Eye (tissue), 1 donor: Measurements from ENCODE around the gene PLXDC1.

ENCODE experiments used
- DNase-seq: peaks from one replicate; pipeline ENCODE4 v3.0.0-alpha.2; 2015

Gene PLXDC1

DNA sequence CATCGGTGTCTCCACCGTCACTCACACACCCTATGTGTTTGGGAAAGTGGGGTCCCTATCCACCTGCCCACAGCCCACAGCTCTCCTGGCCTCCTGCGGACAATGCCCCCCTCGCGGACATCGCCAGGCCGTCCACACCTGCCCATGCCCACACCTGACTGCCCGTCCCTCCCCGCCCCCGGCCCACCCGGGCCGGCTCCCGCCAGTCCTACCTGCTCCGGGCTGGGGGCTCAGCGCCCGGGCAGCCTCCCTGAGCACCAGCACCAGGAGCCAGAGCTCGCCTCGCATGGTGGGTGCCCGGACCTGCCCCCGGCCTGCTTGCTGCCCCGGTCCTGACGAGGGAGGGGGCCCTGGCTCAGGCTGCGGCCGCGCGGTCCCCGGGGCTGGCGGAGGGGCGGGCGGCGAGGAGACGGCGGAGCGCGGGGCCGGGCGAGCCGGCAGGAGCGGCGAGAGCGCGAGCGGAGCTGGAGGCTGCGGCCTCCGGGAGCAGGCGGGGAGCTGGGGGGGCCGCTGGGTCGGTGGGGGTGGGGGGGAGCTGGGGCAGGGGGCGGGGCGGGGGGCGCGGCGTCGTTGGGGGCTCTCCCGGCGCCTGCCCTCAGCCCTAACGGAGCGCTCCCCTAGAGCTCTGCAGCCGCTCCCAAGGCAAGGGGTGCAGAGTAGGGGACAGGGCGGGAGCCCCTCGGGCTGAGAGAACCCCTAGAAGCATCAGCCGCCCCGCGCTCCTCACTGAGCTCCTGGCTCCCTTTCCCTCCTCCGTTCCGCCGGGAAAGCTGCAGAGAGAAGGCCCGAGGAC lies at the start of gene PLXDC1:
TSS of gene PLXDC1 (minus strand) at position 488 of the 793 bp plus-strand sequence. CDS start at position 288, 200 bp downstream.
- peak; percentile 43 for DNase-seq

DNA sequence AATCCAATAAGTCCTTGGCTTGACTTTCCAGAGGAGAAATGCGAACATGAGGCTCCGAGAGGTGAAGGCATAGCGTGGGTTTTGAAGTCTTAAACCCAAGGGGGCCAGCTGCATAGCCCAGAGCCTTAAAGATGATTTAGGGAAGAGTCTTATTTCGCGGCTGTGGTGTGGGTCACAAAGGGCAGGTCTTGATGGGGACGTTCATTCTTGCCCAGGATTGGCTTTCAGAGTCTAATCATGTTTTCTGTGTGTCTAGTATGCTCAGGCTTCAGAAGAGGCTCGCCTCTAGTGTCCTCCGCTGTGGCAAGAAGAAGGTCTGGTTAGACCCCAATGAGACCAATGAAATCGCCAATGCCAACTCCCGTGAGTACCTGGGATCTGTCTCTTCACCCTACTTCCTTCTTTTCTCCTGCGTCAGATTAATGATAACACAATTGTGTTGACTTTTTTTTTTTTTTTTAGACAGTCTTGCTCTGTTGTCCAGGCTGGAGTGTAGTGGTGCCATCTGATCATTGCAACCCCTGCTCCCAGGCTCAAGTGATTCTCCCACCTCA lies 49.6 kb upstream of the PLXDC1 start:
- DNase-seq: no peak

DNA sequence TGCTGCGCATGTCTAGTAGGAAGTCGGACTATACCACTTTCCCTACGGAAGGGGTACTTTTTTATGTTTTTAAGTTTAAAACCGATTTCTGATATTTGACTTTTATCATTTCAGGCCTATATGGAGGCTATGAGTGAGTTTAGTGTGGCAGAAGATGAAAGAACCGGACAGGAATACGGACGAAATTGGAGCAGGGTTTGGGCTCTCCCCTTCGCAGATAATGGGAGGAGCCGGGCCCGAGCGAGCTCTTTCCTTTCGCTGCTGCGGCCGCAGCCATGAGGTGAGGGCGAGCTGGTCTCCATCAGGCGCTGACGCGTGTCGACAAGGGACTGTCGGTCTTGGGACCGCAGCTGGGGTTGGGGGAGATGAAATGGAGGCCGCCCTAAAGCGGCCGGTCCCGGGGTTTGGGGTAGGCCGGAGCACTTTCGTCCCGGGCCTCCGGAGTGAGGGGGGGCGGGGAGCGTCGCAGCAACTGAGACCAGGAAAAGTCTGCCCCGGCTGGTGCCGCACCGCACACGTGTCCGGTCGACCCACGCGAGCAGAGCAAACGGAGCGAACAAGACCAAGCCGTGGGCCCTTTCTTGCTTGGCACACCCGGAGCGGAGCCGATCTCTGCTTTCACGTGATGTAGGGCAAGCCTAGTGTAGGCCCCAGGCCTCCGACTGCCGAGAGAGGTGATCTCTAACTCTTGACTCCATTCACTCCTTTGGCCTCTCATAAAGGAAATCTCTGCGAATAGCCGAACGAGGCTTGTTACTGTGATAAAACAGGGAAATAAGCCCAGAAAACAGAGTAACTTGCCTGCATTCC lies 48.8 kb upstream of the PLXDC1 start, which contains the start of gene RPL19:
TSS of gene RPL19 (plus strand) at position 214 of the 810 bp plus-strand sequence. CDS start at position 276, 62 bp downstream.
- DNase-seq: peak; percentile 97

DNA sequence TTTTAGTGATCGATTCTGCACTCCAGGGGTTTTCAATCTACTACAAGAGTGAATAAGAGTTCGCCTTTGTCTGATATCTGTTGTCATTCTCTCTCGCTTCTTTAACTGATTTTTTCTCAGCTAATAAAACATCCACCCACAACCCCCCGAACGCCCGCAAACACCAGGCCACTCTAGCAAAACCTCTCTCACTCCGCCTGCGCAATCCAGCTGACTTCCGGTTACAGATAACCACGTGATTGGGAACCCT lies 48.3 kb upstream of the PLXDC1 start:
- no peak for DNase-seq

DNA sequence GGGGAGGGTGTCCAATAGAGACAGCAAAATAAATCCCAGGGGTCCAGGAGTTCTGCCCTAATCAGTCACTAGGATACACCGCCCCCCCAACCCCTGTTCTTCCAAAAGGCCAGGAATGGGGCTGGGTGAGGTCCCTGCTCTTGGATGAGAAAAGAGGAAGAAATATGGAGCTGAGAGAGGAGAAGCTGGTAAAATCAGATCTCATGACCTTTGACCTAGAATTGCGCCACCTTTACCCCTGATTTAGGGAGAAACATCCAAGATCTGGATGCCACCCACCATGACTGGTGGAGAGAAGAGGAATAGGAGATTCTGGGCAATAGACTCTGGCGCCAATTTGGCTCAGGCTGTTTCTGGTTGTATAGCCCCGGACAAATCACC lies 46.7 kb upstream of the PLXDC1 start:
- no peak for DNase-seq

DNA sequence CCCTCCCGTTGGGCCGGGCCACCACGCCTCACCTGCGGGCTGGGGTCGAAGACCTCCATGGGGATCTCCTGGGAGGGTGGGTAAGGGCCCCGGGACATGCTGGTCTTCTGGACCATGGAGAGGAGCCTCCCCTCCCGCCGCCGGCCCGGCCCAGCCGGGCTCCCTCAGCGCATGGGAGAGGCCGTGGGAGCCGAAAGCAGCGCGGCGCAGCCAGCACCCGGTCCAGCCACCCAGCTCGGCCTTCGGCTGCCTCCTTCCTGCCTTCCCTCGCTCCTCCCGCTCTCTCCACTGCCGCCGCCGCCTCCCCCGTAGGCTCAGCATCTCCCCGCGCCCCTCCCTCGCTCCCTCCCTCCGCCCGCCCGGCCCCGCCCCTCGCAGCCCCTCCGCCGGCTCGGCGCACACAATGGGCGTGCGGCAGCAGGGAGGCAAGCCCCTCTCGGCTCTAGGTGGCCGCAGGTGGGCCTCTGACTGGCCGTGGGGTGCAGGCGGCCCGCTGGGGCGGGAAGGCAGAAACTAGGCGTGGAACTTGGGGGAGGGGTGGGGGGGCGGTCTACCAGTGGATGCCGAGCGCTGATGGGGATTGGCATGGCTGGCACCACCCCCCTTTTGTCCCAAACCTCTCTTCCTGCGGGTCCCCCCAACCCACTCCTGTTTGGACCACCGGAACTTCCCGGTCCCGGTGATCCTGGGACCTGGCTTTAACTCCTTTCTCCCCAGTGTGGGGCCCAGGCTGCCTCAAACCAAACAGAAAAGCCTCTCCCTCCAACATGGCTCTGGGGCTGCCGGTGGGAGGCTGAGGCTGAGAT lies 46.1 kb upstream of the PLXDC1 start, which contains the start of gene CACNB1:
TSS of gene CACNB1 (minus strand) at position 290 of the 806 bp plus-strand sequence. CDS start at position 116, 174 bp downstream.
- DNase-seq: peak; percentile 93

DNA sequence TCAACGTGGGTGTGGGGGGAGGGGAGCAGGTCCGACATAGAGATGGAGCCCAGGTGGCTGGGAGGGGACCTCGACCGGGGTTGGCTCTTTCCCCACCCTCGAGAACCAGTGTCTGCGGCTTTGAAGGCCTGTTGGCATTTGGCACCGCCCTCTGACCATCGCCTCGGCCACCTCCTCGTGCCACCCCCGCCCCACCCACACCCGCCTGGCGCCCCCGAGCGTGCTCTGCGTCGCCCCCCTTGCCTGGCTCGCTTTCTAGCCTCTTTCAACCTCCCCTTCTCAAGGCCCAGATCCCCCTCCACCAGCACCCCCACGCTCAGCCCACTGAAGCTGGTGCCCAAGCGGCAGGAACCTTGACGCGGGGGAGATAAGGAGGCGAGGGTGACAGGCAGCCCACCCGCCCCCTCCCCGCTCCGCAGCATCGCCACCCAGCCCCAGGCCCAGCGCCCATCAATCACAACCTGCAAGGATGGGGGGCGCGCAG lies 45.4 kb upstream of the PLXDC1 start:
- no peak for DNase-seq

DNA sequence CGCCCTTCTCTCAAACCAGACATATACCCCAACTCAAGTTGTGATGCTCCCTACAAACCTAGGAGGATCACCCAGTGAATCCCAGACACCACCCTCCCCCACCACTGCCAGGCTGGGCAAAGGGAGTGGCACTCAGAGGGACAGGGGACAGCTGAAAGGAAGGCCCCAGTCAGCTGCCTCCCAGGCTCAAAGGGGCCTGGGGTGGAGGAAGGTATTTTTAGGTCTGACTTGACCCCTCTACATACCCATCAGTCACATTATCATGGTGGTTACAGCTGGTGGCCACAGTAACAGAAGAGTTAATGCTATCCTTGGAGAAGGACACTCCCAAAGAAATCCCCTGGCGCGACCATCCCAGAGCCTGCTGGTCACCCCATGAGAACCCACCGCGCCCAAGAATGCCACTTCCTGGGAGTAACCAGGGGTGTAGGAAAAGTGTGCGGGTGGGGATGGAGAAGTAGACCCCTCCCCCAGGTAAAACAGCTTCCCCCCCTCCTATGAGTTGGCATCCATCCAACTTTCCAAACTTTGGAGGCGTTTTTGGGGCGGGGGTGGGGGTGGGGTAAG lies 44.9 kb upstream of the PLXDC1 start:
- no peak for DNase-seq

DNA sequence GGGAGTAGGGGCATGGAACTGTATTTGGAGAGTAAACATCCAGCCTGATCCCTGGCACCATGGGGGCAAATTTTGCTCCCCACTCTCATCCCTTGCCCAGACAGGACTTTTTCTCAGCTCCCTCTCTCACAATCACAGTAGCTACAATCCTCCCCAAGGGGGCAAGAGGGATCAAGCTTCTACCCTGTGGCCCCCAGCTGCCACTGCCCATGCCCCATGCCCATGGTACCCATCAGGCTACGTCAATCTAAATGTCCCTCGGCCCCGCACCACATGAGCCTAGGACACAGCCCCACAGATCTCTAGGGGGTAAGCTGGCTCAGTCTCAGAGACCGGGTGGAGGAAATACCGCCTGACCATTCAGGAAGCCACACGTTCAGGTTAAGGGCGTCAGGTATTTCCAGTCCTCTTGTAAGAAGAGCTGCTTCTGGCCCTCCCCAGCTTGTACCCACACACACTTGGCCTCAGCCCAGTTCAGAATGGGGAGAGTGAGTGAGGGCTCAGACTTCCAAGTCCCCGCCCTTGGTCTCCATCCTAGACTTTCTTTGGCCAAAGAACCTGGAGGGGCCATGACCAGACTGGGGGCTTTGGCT lies 44.2 kb upstream of the PLXDC1 start:
- DNase-seq: no peak

DNA sequence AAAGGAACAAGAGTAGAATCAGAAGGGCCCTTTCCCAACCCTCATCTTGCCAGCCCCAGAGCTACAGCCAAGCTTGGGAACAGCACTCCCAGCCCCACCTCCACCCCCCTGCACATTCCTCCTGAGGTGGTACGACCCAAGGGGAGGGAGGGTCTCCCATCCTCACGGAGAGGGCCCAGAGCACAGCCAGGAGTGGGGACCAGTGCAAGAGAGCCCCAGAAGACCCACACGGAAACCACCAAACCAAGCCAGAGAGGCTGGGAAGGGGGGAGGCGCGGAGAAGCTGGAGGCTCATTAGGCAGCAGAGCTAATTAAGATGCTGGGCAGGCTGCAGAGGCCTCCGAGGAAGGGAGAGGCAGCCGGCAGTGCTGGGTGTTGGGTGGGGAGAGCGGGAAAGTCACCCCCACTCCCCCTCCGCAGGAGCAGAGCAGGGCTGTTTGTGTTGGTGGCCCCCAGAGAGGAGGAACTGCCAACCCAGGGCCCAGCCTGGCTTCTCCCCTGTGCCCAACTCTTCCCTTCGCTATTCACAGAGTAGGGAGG lies 43.6 kb upstream of the PLXDC1 start:
- no peak for DNase-seq

DNA sequence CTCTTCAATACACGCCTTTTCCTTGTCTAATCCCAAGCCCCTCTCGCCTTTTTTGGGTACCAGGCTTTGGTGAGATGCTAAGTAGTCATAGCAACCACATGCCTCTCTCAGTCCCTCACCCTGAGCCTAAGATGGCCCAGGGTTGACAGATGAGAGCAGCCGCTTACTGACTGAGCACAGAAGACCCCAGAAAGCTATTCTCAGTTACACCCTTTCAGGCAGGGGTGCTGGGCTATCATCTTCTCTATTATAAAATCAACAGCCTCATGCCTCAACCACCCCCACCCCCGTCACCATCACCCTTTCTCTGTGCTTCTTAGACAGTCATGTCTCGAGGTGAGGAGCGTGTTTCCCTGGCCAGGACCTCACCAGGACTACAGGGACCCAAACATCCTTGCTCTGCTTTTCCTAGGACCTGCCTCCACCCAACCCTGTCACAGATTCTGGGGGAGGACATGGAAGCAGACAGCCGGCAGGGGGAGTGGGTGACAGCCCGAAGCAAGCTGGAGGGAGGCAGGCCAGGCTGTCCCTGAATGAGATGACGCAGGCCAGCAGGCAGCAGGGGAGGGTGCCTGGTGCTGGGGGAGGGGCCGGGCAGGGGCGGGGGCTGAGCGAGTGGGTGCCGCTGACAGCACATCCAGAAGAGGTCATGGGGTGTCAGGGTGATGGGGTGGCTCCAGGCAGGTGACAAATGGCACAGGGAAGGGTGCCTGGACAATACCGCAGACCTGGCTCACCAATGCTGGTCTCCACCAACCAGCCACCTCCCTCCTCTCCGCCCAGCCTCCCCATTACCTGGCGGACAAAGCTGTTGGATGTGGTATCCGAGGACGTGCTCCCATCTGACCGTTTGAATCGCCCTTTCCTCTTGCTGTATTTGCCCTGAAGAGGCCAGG lies 42.9 kb upstream of the PLXDC1 start:
- DNase-seq: peak; percentile 53

DNA sequence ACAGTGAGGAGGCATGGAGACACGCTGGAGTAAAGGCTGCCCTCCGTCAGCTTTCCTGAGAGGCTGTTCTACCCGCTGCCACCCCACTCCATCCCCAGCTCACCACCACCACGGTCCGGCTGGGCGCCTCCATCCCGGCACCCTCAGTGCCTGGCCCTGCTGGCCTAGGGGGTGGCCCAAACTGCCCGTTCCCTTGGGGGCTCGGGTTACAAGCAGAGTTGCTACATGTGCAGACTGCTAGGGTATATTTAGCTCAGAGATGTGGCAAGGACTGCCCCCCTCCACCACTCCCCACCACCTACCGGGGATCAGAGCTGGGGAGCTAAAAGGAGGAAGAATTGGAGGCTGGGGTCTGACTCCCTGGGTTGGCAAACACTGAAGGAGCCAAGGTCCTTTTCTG lies 41.9 kb upstream of the PLXDC1 start:
- DNase-seq: no peak

DNA sequence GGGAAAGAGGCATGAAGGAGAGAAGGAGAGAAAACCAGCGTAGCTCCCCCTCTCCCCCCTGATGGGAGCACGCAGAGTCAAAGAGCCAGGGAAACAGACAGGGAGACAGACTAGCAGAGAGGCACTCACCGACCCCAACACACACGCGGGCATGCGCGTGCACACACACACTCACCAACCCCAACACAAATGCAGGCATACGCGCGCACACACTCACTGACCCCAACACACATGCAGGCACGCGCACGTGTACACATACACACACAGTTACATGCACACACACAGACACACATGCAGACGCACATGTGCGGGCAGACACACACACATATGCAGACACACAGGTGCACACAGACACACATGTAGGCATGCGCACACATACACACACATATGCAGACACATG lies 41.5 kb upstream of the PLXDC1 start:
- no peak for DNase-seq

DNA sequence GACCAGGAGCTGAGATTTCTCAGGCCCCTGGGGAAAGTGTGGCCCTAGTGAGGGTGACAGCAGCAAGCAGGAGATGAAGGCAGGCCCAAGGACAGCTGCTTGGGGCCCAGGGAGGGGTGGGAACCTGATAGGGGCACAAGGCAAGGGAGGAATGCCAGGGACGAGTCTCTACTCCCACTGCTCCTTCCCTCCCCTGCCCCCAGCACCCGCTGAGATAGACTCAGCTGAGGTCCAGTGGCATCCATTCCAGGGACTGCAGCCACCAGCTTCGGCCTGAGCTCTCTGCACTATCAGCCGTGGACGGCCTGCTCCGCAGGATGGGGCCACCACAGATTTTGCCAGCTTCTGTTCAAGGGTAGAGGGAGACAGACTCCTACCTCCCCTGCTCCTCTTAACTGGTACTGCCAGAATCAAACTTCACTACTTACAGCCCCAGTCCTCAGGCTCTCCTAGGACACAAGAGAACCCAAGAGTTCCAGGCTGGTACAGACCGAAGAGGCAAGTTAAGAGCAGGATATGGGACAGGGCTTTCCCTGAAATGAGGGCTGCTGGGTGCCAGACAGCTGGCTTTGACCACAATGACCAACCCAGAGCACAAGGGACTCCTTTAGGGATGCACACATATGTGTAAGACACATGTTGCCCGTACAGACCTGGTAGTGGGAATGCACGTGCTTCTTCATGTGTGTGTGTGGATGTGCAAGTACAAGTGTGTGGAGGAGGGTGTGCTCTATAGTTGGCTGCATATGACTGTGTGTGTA lies 40.5 kb upstream of the PLXDC1 start:
- DNase-seq: no peak

DNA sequence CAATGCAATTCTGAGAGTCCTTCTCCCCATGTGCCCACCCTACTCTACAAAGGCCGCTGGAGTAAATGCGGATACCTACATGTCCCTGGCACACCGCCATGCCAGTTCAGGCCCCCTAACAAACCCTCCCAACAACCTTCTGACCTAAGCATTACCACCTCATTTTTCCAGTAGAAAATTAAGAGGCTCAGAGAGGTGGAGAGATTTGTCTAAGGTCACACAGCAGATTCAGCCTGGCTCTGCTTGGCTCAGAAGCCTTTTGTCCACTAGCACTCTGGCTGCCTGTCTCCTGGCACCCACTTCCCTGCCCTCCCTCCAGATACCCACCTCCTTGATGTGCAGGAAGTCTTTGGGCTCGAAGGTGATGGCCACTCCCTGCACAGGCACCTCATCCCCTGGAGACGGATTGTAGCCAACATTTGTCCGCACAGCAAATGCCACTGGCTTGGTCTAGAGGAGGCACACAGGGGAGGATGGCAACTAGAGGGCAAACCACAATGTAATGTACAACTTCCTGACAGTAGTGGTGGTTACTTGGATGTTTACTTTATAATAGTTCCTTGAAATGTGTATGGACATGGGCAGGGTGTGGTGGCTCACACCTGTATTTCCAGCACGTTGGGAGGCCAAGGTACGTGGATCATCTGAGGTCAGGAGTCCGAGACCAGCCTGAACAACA lies 35.9 kb upstream of the PLXDC1 start:
- DNase-seq: no peak

DNA sequence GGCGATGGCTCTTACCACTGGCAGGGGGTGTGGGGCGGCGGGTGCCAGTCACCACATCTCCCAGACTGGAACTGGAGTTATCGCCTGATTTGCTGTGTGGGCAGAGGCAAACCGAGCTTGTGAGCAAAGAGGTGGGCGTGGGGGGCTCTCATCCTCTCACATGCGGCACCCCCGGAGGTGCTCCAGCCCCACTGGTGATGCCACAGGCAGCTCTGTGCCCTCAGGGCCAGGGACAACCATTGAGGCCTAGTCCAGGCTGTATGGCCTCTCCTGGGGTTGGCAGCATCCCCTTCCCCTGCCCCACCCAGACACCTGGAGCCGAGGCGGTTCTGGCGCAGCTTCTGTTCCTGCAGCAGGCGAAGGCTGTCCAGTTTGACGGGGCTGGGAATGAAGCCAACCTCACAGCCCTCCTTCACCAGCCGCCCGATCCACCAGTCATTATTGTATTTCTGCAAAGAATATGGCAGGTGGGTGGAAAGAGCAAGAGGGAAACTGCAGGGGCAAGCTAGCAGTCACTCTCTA lies 35.1 kb upstream of the PLXDC1 start:
- DNase-seq: no peak

DNA sequence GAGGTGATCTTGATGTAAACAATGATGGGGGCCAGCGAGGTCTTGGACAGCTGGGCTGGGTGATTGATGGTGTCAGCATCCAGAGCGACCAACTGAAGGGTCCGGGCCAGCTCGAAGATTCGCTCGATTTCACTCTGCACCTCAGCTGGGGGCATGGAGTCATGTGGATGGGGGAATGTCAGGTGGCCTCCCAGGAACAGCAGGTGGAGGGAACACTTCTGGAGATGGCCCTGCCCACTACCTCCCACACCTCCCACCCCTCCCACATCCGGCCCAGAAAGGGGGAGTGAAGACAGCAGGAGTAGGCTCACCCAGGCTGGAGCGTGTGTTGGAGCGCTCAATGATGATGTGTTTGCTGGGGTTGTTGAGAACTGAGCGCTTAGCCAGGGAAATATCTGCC lies 32.3 kb upstream of the PLXDC1 start:
- DNase-seq: no peak

DNA sequence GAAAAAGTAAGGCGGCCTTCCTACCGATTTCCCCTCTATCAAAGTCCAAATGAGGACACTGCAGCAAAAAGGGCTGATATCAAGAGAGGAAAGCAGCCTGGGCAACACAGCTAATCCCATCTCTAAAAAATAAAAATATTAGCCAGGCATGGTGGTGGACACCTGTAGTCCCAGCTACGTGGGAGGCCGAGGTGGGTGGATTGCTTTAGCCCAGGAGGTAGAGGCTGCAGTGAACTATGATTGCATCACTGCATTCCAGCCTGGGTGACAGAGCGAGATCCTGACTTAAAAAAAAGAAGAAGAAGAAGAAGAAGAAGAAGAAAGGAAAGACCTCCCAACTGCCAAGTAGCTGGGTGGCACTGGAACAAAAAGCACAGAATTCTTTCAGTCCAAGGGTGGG lies 31.6 kb upstream of the PLXDC1 start:
- DNase-seq: no peak

DNA sequence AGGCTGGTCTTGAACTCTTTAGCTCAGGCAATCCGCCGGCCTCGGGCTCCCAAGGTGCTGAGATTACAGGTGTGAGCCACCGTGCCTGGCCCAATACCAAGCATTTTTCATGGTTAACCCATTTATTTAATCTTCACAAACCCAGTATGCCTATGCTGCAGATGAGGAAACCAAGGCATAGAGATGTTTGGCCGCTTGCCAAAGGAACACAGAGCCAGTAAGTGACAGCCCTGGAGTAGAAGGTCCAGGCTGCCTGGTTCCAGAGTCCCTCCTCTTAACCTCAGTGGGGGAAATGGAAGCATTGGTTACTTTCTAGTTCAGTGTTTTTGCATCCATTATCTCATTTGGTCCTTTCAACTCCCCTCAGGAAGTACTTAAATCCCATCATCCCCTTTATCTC lies 29.9 kb upstream of the PLXDC1 start:
- no peak for DNase-seq
